GM19438 (cell line): ENCODE data around the gene F12.

ENCODE experiments used
- ATAC-seq: cut with Tn5 transposase; IDR thresholded peaks from one replicate; pipeline ENCODE4 v1.9.1; 2021; ENCODE audit warnings: low read depth; ENCODE audit not compliant: unreplicated experiment

Gene F12

GRCh38 chr5:177433658-177434217 is 24.4 kb upstream of the F12 start:
- ATAC-seq = no peak

- ATAC-seq = no peak
Measured at GRCh38 chr5:177432839-177433657, 23.7 kb upstream of the F12 start.

- no peak for ATAC-seq
Measured at GRCh38 chr5:177432143-177432838, 22.9 kb upstream of the F12 start.

- ATAC-seq = peak; percentile 52
Measured at GRCh38 chr5:177431317-177432142, 22.2 kb upstream of the F12 start.

- no peak for ATAC-seq
Measured at GRCh38 chr5:177430972-177431316, 21.6 kb upstream of the F12 start.

GRCh38 chr5:177430140-177430951 is 21.0 kb upstream of the F12 start:
- ATAC-seq = no peak

- ATAC-seq = no peak
Measured at GRCh38 chr5:177429248-177430040, 20.1 kb upstream of the F12 start.

GRCh38 chr5:177428574-177429217 is 19.3 kb upstream of the F12 start:
- ATAC-seq = no peak

GRCh38 chr5:177427919-177428573 is 18.7 kb upstream of the F12 start:
- ATAC-seq = no peak

GRCh38 chr5:177427211-177427822 is 18.0 kb upstream of the F12 start:
- ATAC-seq = no peak

- peak; percentile 1 for ATAC-seq
Measured at GRCh38 chr5:177426566-177427210, 17.3 kb upstream of the F12 start, which contains the start of gene GRK6. Gene GRK6 (plus strand): TSS chr5:177426676. CDS start chr5:177426846, 170 bp downstream.

- peak; percentile 73 for ATAC-seq
Measured at GRCh38 chr5:177425801-177426565, 16.6 kb upstream of the F12 start.

- ATAC-seq = no peak
Measured at GRCh38 chr5:177425196-177425800, 15.9 kb upstream of the F12 start.

- ATAC-seq = no peak
Measured at GRCh38 chr5:177423671-177424070, 14.3 kb upstream of the F12 start.

- no peak for ATAC-seq
Measured at GRCh38 chr5:177421062-177421798, 11.9 kb upstream of the F12 start.
